ENCODE data around the gene RPS15A.
"Not testable (repeated sequence)": the region's sequence is repeated elsewhere in the genome, so short reads cannot be mapped to it uniquely, and the experiment has no call there.

Gene RPS15A

DNA sequence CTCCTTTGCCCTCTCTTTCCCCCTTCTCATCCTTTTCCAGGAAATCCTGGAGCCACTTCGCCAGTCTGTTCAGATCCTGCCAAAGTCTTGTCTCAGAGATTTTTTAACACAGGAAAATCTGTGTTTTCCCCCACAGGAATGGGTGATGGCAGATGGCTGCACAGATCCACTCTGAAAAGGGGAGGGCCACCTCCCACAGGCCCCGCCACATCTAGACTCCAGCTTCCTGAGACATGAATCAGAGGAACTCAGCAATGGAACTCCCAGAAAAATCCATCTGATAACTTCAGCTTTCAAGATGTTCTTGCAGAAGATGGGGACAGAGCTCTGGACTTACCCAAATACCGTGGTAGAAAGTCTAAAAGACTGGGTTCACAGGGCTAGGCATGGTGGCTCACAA, 50.1 kb downstream of the RPS15A start:
- FAIRE-seq = not testable (repeated sequence)

DNA sequence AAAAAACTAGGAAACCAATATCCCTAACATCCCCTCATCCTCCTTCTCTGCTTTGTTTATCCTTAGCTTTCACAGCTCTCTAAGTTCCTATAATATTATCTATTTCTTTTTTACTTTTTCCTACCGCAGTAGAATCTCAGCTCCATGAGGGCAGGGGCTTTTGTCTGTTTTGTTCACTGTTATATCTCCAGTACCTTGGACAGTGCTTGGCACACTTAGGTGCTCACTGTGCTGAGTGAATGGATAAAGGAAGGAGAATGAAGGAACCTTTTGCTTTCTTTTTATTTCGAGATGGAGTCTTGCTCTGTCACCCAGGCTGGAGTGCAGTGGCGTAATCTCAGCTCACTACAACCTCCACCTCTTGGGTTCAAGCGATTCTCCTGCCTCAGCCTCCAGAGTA, 51.4 kb downstream of the RPS15A start:
- not testable (repeated sequence) for FAIRE-seq

- FAIRE-seq = not testable (repeated sequence)
Measured at GRCh38 chr16:18734279-18734678, 55.9 kb downstream of the RPS15A start.

Measured in G401.6 (cell line).